Measurements from ENCODE around the gene RRBP1. TPM values are rescaled to one million over a fixed set of nuclear protein-coding genes. Genes with fewer than 3 reads are reported as not detected.

RRBP1 gene
- total RNA-seq, 4 donors from 2014 or later: 76.5 to 162 (median 83.9) TPM

DNA sequence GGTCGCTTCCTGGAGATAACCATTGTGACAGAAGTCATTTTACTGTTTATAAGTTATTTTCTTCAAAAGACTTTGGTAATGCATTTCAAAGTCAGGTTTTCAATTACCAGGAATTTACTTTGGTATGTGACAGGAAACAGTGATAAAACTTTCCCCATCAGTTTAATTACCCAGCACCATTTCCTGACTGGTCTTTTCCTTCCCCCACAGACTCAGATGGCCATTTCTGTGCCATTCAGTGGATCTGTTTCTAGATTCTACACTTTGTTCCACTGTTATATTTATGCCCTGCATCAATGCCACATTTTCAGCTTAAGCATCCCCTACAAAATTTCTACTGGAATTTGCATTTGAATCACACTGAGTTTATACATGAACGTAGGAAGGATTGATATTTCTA, 16.3 kb downstream of the RRBP1 start:
- TF ChIP-seq, protein P1, sequence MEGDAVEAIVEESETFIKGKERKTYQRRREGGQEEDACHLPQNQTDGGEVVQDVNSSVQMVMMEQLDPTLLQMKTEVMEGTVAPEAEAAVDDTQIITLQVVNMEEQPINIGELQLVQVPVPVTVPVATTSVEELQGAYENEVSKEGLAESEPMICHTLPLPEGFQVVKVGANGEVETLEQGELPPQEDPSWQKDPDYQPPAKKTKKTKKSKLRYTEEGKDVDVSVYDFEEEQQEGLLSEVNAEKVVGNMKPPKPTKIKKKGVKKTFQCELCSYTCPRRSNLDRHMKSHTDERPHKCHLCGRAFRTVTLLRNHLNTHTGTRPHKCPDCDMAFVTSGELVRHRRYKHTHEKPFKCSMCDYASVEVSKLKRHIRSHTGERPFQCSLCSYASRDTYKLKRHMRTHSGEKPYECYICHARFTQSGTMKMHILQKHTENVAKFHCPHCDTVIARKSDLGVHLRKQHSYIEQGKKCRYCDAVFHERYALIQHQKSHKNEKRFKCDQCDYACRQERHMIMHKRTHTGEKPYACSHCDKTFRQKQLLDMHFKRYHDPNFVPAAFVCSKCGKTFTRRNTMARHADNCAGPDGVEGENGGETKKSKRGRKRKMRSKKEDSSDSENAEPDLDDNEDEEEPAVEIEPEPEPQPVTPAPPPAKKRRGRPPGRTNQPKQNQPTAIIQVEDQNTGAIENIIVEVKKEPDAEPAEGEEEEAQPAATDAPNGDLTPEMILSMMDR (IDR thresholded peaks at IDR 0.05): no peak
- TF ChIP-seq EP300 (IDR thresholded peaks at IDR 0.05) (no peak), POLR2A (IDR thresholded peaks at IDR 0.05) (no peak)
- Histone ChIP-seq H3K4me3 (no peak overlapping the region), H3K9me3 (no peaks in the 10 kb centered on the region), H3K27ac (peak overlapping the region in 2 of 4 donors; percentile 81 to 85), H3K27me3 (no peaks in the 10 kb centered on the region), H3K4me1 (peaks cover 2 to 76% (median 55%) of the 10 kb centered on the region in 4 donors), H3K36me3 (no peaks in the 10 kb centered on the region)
- peak in 1 of 2 donors; percentile 3 for DNase-seq (ENCODE audit: low spot score in 2 of 2)
- WGBS, 2 donors: 53 to 66% methylated on average over 2 of the region's 2 CpGs

DNA sequence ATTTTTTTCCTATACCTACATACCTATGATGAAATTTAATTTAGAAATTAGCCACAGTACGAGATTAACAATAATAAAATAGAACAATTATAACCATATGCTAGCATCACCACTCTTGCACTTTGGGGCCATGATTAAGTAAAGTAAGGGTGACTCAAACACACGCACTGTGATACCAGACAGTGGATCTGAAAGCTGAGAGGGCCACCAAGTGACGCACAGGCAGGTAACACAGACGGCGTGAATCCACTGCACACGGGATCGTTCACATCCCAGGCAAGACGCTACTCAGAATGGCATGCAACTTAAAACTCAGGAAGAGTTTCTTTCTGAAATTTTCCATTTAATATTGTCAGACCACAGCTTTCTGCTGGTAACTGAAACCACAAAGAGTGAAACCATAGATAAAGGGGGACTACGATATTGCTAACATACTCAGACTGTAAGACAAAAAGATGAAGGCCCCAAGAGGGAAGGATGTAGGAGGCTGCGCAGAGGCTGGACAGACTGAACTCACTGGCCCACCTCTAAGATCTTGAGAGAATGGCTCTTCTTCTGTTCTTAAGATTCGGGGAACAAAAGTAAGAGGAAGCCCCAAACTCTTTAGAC, 17.9 kb downstream of the RRBP1 start:
- TF ChIP-seq, protein P1 (IDR thresholded peaks at IDR 0.05): no peak
- TF ChIP-seq POLR2A (IDR thresholded peaks at IDR 0.05): no peak
- no peaks in the 10 kb centered on the region for H3K9me3 ChIP-seq
- peaks cover 0 to 6% (median 0%) of the 10 kb centered on the region in 3 donors for H3K36me3 ChIP-seq
- H3K27me3 ChIP-seq: no peaks in the 10 kb centered on the region
- peak overlapping the region; percentile 47 to 85 (median 74) for H3K27ac ChIP-seq
- DNase-seq (ENCODE audit: low spot score in 2 of 2): peak in 1 of 2 donors; percentile 3
- WGBS, 2 donors: 74 to 77% methylated on average over 11 of the region's 11 CpGs
- H3K4me3 ChIP-seq: no peak overlapping the region
- H3K4me1 ChIP-seq: peaks cover 2 to 90% (median 54%) of the 10 kb centered on the region in 4 donors

DNA sequence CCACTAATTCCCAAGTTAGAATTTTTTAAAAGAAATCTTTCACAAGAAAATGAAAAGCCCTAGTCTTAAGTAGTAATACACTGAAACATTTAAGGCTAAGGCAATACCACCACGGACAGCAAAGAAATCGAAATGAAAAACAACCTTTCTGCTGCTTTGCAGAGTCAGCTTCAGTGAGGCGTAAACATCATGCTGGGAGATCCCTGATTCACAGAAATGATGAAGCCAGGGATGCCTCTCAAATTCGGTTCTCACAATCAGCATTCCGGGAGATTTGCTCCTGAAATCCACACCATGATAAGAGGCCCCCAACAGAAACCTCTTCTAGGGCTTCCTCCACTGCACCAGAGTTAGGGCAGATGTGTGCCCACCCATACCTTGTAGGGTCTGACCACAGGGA, 18.6 kb downstream of the RRBP1 start:
- Histone ChIP-seq H3K9me3 (peaks cover 0 to under 1% (median 0%) of the 10 kb centered on the region in 4 donors), H3K4me3 (peak overlapping the region in 1 of 4 donors; percentile 5), H3K4me1 (peaks cover 2 to 90% (median 53%) of the 10 kb centered on the region in 4 donors), H3K27me3 (no peaks in the 10 kb centered on the region), H3K27ac (peak overlapping the region; percentile 47 to 85 (median 74)), H3K36me3 (peaks cover 0 to 12% (median 0%) of the 10 kb centered on the region in 3 donors)
- WGBS, 2 donors: 33 to 34% methylated on average over 5 of the region's 5 CpGs
- TF ChIP-seq EP300 (IDR thresholded peaks at IDR 0.05) (no peak), POLR2A (IDR thresholded peaks at IDR 0.05) (no peak)
- TF ChIP-seq, protein P1 (IDR thresholded peaks at IDR 0.05): no peak
- DNase-seq (ENCODE audit: low spot score in 2 of 2): peak in 1 of 2 donors; percentile 4

DNA sequence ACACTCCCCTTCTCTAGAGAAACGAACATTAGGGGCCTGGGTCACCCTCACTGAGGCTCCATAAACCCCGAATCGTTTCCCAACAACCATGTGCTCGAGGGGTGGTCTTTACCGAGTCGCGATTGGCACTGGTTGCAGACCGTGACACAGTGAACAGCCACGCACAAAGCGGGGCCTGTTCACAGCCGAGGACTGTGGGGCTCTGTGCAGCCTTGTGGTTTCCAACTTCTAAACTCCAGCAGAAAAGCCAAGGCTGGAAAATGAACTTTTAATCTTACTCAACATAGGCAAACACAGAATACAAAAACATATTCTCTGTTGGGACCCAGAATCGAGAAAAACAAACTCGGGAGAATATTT, 19.0 kb downstream of the RRBP1 start:
- peaks cover 2 to 87% (median 53%) of the 10 kb centered on the region in 4 donors for H3K4me1 ChIP-seq
- 35 to 38% methylated on average over 13 of the region's 13 CpGs for WGBS, 2 donors
- H3K27ac ChIP-seq: peak overlapping the region; percentile 47 to 85 (median 74)
- DNase-seq (ENCODE audit: low spot score in 2 of 2): no peak
- H3K27me3 ChIP-seq: no peaks in the 10 kb centered on the region
- peak overlapping the region in 1 of 4 donors; percentile 5 for H3K4me3 ChIP-seq
- H3K36me3 ChIP-seq: peaks cover 0 to 16% (median 0%) of the 10 kb centered on the region in 3 donors
- TF ChIP-seq EP300 (IDR thresholded peaks at IDR 0.05): no peak
- TF ChIP-seq, protein P1 (IDR thresholded peaks at IDR 0.05): no peak
- peaks cover 0 to 5% (median 0%) of the 10 kb centered on the region in 4 donors for H3K9me3 ChIP-seq

DNA sequence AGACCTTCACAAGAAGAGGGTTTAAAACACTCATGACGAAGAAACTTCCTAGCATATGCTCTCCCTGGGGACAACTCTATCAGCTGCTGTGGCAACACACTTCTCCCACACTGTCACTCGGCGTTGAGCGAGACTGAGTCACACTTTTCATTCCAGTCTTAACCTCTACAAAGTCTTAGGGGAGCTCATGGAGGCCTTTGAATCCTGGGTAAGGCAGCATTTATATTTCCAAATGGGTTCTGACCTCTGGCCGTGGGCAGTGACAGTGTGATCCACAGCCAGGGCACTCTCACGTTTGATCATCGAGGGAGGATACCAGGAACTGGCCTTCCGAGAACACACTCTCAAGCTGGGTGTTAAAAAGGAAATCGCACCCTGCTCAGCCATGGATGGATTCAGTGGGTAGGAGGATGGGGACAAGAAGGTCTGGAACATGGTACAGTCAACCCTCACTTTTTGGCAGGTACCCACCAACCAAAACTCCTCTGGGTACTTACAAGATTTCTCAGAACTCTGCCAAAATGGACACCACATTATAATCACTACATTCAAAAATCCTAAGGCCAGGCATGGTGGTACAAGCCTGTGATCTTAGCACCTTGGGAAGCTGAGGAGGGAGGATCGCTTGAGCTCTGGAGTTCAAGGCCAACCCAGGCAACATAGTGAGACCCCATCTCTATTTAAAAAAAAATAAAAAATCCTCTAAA, 19.6 kb downstream of the RRBP1 start:
- no peaks in the 10 kb centered on the region for H3K27me3 ChIP-seq
- peak in 1 of 2 donors; percentile 75 for DNase-seq (ENCODE audit: low spot score in 2 of 2)
- peaks cover 0 to 22% (median 0%) of the 10 kb centered on the region in 3 donors for H3K36me3 ChIP-seq
- WGBS, 2 donors: 56 to 67% methylated on average over 10 of the region's 10 CpGs
- TF ChIP-seq EP300 (IDR thresholded peaks at IDR 0.05): peak in 1 of 2 donors; percentile 87
- TF ChIP-seq POLR2A (IDR thresholded peaks at IDR 0.05): no peak
- TF ChIP-seq, protein P1 (IDR thresholded peaks at IDR 0.05): no peak
- peaks cover 0 to 6% (median 0%) of the 10 kb centered on the region in 4 donors for H3K9me3 ChIP-seq
- H3K4me1 ChIP-seq: peaks cover 2 to 82% (median 52%) of the 10 kb centered on the region in 4 donors
- no peak overlapping the region for H3K4me3 ChIP-seq
- H3K27ac ChIP-seq: peak overlapping the region; percentile 47 to 85 (median 74)
